ENCODE measurements around the gene CD300A.

Gene CD300A

GRCh38 chr17:74454197-74455024 is 12.0 kb upstream of the CD300A start:
- DNase-seq (ENCODE audit: low read depth in 2 of 3, low spot score in 1 of 3), result peak in 1 of 3 donors; percentile 55

- DNase-seq (ENCODE audit: low read depth in 2 of 3, low spot score in 1 of 3), result no peak
Measured at GRCh38 chr17:74455025-74455545, 11.3 kb upstream of the CD300A start.

GRCh38 chr17:74455821-74456220 is 10.6 kb upstream of the CD300A start:
- DNase-seq (ENCODE audit: low read depth in 2 of 3, low spot score in 1 of 3), result no peak

- DNase-seq (ENCODE audit: low read depth in 2 of 3, low spot score in 1 of 3), result peak; percentile 51 to 69 (median 62)
Measured at GRCh38 chr17:74457146-74457819, 9.2 kb upstream of the CD300A start.

GRCh38 chr17:74457820-74458166 is 8.6 kb upstream of the CD300A start:
- no peak for DNase-seq (ENCODE audit: low read depth in 2 of 3, low spot score in 1 of 3)

- DNase-seq (ENCODE audit: low read depth in 2 of 3, low spot score in 1 of 3), result no peak
Measured at GRCh38 chr17:74458835-74459234, 7.6 kb upstream of the CD300A start.

GRCh38 chr17:74459622-74460021 is 6.8 kb upstream of the CD300A start:
- no peak for DNase-seq (ENCODE audit: low read depth in 2 of 3, low spot score in 1 of 3)

- no peak for DNase-seq (ENCODE audit: low read depth in 2 of 3, low spot score in 1 of 3)
Measured at GRCh38 chr17:74460241-74460640, 6.2 kb upstream of the CD300A start.

GRCh38 chr17:74460996-74461395 is 5.4 kb upstream of the CD300A start:
- no peak for DNase-seq (ENCODE audit: low read depth in 2 of 3, low spot score in 1 of 3)

- DNase-seq (ENCODE audit: low read depth in 2 of 3, low spot score in 1 of 3), result no peak
Measured at GRCh38 chr17:74461611-74462010, 4.8 kb upstream of the CD300A start.

- no peak for DNase-seq (ENCODE audit: low read depth in 2 of 3, low spot score in 1 of 3)
Measured at GRCh38 chr17:74464730-74465377, 1.6 kb upstream of the CD300A start.

GRCh38 chr17:74465378-74466110 is 890 bp upstream of the CD300A start:
- no peak for DNase-seq (ENCODE audit: low read depth in 2 of 3, low spot score in 1 of 3)

- DNase-seq (ENCODE audit: low read depth in 2 of 3, low spot score in 1 of 3), result no peak
Measured at GRCh38 chr17:74466828-74467184, 372 bp downstream of the CD300A start.

GRCh38 chr17:74467221-74467951 is 952 bp downstream of the CD300A start:
- DNase-seq (ENCODE audit: low read depth in 2 of 3, low spot score in 1 of 3), result no peak

GRCh38 chr17:74471341-74471740 is 4.9 kb downstream of the CD300A start:
- DNase-seq (ENCODE audit: low read depth in 2 of 3, low spot score in 1 of 3), result no peak

GRCh38 chr17:74472890-74473289 is 6.5 kb downstream of the CD300A start:
- no peak for DNase-seq (ENCODE audit: low read depth in 2 of 3, low spot score in 1 of 3)

GRCh38 chr17:74473294-74473693 is 6.9 kb downstream of the CD300A start:
- DNase-seq (ENCODE audit: low read depth in 2 of 3, low spot score in 1 of 3), result no peak

- no peak for DNase-seq (ENCODE audit: low read depth in 2 of 3, low spot score in 1 of 3)
Measured at GRCh38 chr17:74474043-74474792, 7.8 kb downstream of the CD300A start.

GRCh38 chr17:74475189-74475588 is 8.8 kb downstream of the CD300A start:
- no peak for DNase-seq (ENCODE audit: low read depth in 2 of 3, low spot score in 1 of 3)

- no peak for DNase-seq (ENCODE audit: low read depth in 2 of 3, low spot score in 1 of 3)
Measured at GRCh38 chr17:74477411-74477810, 11.0 kb downstream of the CD300A start.

Data from stimulated activated CD4-positive, alpha-beta T cell treated with anti-CD3 and anti-CD28 coated beads, Interleukin-12 subunit alpha, Interleukin-12 subunit beta, amount 100 ng/mL, for 48 hours (primary cell).